Neural progenitor cell (in vitro differentiated cells): Measurements from ENCODE around the gene SLC17A6.

Experiments used
- EZH2 ChIP-seq: fragments of 200-600 bp; sonication (generic); IDR thresholded peaks from 2 replicates; pipeline ENCODE4 v1.6.1; 2017; ENCODE audit warnings: antibody characterized with exemption, mild to moderate bottlenecking, moderate library complexity
- TF ChIP-seq, protein P1 (sequence below): fragments of 200-600 bp; sonication (generic); IDR thresholded peaks from 2 replicates; pipeline ENCODE4 v1.5.1; 2017; ENCODE audit warnings: antibody characterized with exemption, mild to moderate bottlenecking

- TF ChIP-seq, protein P1, sequence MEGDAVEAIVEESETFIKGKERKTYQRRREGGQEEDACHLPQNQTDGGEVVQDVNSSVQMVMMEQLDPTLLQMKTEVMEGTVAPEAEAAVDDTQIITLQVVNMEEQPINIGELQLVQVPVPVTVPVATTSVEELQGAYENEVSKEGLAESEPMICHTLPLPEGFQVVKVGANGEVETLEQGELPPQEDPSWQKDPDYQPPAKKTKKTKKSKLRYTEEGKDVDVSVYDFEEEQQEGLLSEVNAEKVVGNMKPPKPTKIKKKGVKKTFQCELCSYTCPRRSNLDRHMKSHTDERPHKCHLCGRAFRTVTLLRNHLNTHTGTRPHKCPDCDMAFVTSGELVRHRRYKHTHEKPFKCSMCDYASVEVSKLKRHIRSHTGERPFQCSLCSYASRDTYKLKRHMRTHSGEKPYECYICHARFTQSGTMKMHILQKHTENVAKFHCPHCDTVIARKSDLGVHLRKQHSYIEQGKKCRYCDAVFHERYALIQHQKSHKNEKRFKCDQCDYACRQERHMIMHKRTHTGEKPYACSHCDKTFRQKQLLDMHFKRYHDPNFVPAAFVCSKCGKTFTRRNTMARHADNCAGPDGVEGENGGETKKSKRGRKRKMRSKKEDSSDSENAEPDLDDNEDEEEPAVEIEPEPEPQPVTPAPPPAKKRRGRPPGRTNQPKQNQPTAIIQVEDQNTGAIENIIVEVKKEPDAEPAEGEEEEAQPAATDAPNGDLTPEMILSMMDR = no peak
- no peak for TF ChIP-seq EZH2
These were observed 51.5 kb downstream of the SLC17A6 start for GRCh38 chr11:22389526-22390282.
